Endothelial cell of umbilical vein (primary cell): ENCODE measurements around the gene GZF1. TPM values are rescaled to one million over a fixed set of nuclear protein-coding genes. Genes with fewer than 3 reads are reported as not detected.

Experiments used
- BruUV-seq: library from RNA; stranded (reverse); fragments of 400-500 nt; replicated peaks from 2 replicates; lab custom pipeline; 2021; lab: Mats Ljungman, UMichigan
- CTCF ChIA-PET: fragments of 300-600, 350-600 bp; sonication (Branson Sonifier 250); formaldehyde crosslinking; loops from one replicate; lab custom pipeline; 2021; ENCODE audit warnings: antibody characterized with exemption, inconsistent platforms; lab: Charles Lee
- POLR2A ChIA-PET: fragments of 300-600, 350-600 bp; sonication (Branson Sonifier 250); formaldehyde crosslinking; loops from one replicate; lab custom pipeline; 2021; ENCODE audit warnings: antibody characterized with exemption, inconsistent platforms; lab: Charles Lee
- DNase-seq: peaks from one replicate; pipeline ENCODE4 v3.0.0-alpha.2; 2011; ENCODE audit warnings: low read depth, low spot score
- FAIRE-seq: peaks from 2 replicates; lab custom pipeline; 2011; peaks lifted over from hg19 to GRCh38; lab: Jason Lieb, UNC
- H2AFZ ChIP-seq: 2 replicates; pipeline ENCODE4 v1.6.0; 2012; ENCODE audit warnings: low read depth, low read length, control low read depth, inconsistent platforms
- H3K27ac ChIP-seq: 2 replicates; pipeline ENCODE4 v1.5.1; 2011; ENCODE audit warnings: low read depth, mild to moderate bottlenecking, control low read depth, low read length, moderate library complexity; ENCODE audit not compliant: insufficient read depth
- H3K27me3 ChIP-seq, 2 experiments: 2 replicates each; pipeline versions ENCODE4 v1.6.0 to v1.6.1; 2011; ENCODE audit warnings: low read length in 2 of 2, mixed read lengths in 1 of 2; ENCODE audit not compliant: control insufficient read depth in 2 of 2, insufficient read depth in 2 of 2
- H3K36me3 ChIP-seq, 2 experiments: 2 replicates in 1 of 2; 3 replicates in 1 of 2; pipeline ENCODE4 v1.5.1; 2011; ENCODE audit warnings: low read length in 2 of 2, mild to moderate bottlenecking in 1 of 2, moderate library complexity in 1 of 2; ENCODE audit not compliant: control insufficient read depth in 2 of 2, insufficient read depth in 2 of 2; ENCODE audit errors: extremely low read depth in 1 of 2
- H3K4me1 ChIP-seq: 3 replicates; pipeline ENCODE4 v1.5.1; 2011; ENCODE audit warnings: mild to moderate bottlenecking, low read length; ENCODE audit not compliant: control insufficient read depth, insufficient read depth; ENCODE audit errors: extremely low read depth
- H3K4me2 ChIP-seq: 2 replicates; pipeline ENCODE4 v1.6.1; 2011; ENCODE audit warnings: low read length, control low read depth, mixed read lengths; ENCODE audit not compliant: insufficient read depth
- H3K4me3 ChIP-seq, 3 experiments: fragments of 200-600 bp in 1 of 3; sonication (generic), shearing (Covaris generic) in 1 of 3; replicated peaks in 1 of 3; 2 replicates each; pipeline ENCODE4 v1.5.1; 2011 to 2016; ENCODE audit warnings: control low read depth in 3 of 3, low read length in 3 of 3, mild to moderate bottlenecking in 2 of 3, inconsistent platforms in 1 of 3, low read depth in 1 of 3, moderate library complexity in 1 of 3; ENCODE audit not compliant: insufficient read depth in 1 of 3
- H3K79me2 ChIP-seq: 2 replicates; pipeline ENCODE4 v1.6.0; 2012; ENCODE audit warnings: low read length, inconsistent platforms; ENCODE audit not compliant: control insufficient read depth, insufficient read depth
- H3K9ac ChIP-seq: replicated peaks from 2 replicates; pipeline ENCODE3; 2011; ENCODE audit warnings: low read length, control low read depth; ENCODE audit not compliant: insufficient read depth; ENCODE audit errors: extremely low read depth
- H3K9me1 ChIP-seq: replicated peaks from 3 replicates; pipeline ENCODE4 v1.6.0; 2011; ENCODE audit warnings: mild to moderate bottlenecking, low read length; ENCODE audit not compliant: control insufficient read depth, insufficient read depth; ENCODE audit errors: extremely low read depth
- H3K9me3 ChIP-seq: replicated peaks from 2 replicates; pipeline ENCODE4 v1.5.1; 2012; ENCODE audit warnings: low read length, inconsistent platforms; ENCODE audit not compliant: control insufficient read depth, insufficient read depth
- H4K20me1 ChIP-seq: replicated peaks from 2 replicates; pipeline ENCODE3; 2011; ENCODE audit warnings: mild to moderate bottlenecking, low read length; ENCODE audit not compliant: control insufficient read depth, insufficient read depth; ENCODE audit errors: extremely low read depth
- FOS ChIP-seq: IDR thresholded peaks from 2 replicates; pipeline ENCODE4 v1.6.1; 2011; ENCODE audit warnings: mild to moderate bottlenecking, low read length, moderate library complexity, borderline replicate concordance; ENCODE audit not compliant: insufficient read depth
- JUN ChIP-seq: IDR thresholded peaks from 2 replicates; pipeline ENCODE4 v1.6.1; 2011; ENCODE audit warnings: borderline replicate concordance, low read depth; ENCODE audit not compliant: insufficient read length, insufficient read depth
- MYC ChIP-seq: IDR thresholded peaks from one replicate; pipeline ENCODE4 v1.6.1; 2011; ENCODE audit warnings: mild to moderate bottlenecking, low read depth, low read length
- POLR2A ChIP-seq: IDR thresholded peaks from 2 replicates; pipeline ENCODE4 v1.6.1; 2012; ENCODE audit warnings: low read depth, mild to moderate bottlenecking, control low read depth, low read length
- POLR2AphosphoS5 ChIP-seq: IDR thresholded peaks from 2 replicates; pipeline ENCODE4 v1.6.1; 2012; ENCODE audit warnings: low read depth, mild to moderate bottlenecking, control low read depth, low read length, moderate library complexity; ENCODE audit not compliant: insufficient read depth
- dilution Hi-C: fragments of 300-500 bp; cut with MboI; formaldehyde crosslinking; loops from one replicate; pipeline ENCODE4 v1.15.0; 2019; ENCODE audit warnings: low sequenced_read_pairs; ENCODE audit not compliant: extremely low pct_ligation_motif_present
- intact Hi-C: fragments of 100-400 bp; cut with micrococcal nuclease; formaldehyde crosslinking; loops from one replicate; pipeline ENCODE4 v1.10.0; 2022
- polyA plus RNA-seq, 4 experiments: library from polyadenylated mRNA; depleted of rRNA in 3 of 4; stranded (reverse) in 3 of 4; unstranded in 1 of 4; fragments of >200 nt; gene quantifications; 2 replicates each; pipeline versions ENCODE4 v1.2.1 to v1.2.3, GENCODE V29; 2011 to 2012; ENCODE audit warnings: missing spikeins in 1 of 4
- total RNA-seq: library from RNA; stranded (reverse); gene quantifications from 2 replicates; pipeline ENCODE4 v1.2.3, GENCODE V29; 2021
- TF ChIP-seq, protein P1 (sequence below), 2 donors: IDR thresholded peaks; 1 replicate in 1 of 2; 2 replicates in 1 of 2; pipeline ENCODE4 v1.5.1; 2011; ENCODE audit warnings: low read length in 2 of 2, mild to moderate bottlenecking in 2 of 2, moderate library complexity in 2 of 2, control low read depth in 1 of 2, inconsistent platforms in 1 of 2, low read depth in 1 of 2; ENCODE audit not compliant: insufficient read depth in 1 of 2; ENCODE audit errors: extremely low read depth in 1 of 2
- TF ChIP-seq, protein P2 (sequence below): IDR thresholded peaks from 2 replicates; pipeline ENCODE4 v1.6.1; 2011; ENCODE audit not compliant: insufficient read depth, insufficient read length

Gene GZF1
- total and polyA plus RNA-seq, 2 donors (not counting 3 experiments of a cell fraction or from before 2014, with no cell fraction given), result 9.7 to 10.0 TPM

DNA sequence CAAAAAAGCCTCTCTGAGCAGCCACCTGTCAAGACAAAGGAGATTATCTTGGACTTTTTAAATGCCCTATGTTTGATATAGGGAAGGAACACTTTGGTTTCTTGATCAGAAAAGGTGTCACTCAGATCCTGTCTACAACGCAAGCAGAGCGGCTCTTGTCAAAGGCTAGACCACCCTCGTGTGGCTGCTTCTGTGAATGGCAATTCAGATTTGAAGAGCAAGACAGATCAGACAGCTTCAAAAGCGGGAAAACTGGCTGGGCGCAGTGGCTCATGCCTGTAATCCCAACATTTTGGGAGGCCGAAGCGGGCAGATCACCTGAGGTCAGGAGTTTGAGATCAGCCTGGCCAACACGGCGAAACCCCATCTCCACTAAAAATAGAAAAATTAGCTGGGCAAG is 21.5 kb upstream of the GZF1 start:
- Histone ChIP-seq H3K9me1 (no peaks in the 10 kb centered on the region), H3K27me3 (peaks cover 2 to 3% of the 10 kb centered on the region in 2 experiments), H3K9me3 (no peaks in the 10 kb centered on the region), H4K20me1 (no peaks in the 10 kb centered on the region), H3K79me2 (no peaks in the 10 kb centered on the region), H3K4me1 (no peaks in the 10 kb centered on the region), H2AFZ (no peak overlapping the region), H3K4me3 (no peak overlapping the region), H3K36me3 (no peaks in the 10 kb centered on the region), H3K4me2 (no peak overlapping the region), H3K9ac (no peak overlapping the region), H3K27ac (no peak overlapping the region)
- TF ChIP-seq, protein P1, sequence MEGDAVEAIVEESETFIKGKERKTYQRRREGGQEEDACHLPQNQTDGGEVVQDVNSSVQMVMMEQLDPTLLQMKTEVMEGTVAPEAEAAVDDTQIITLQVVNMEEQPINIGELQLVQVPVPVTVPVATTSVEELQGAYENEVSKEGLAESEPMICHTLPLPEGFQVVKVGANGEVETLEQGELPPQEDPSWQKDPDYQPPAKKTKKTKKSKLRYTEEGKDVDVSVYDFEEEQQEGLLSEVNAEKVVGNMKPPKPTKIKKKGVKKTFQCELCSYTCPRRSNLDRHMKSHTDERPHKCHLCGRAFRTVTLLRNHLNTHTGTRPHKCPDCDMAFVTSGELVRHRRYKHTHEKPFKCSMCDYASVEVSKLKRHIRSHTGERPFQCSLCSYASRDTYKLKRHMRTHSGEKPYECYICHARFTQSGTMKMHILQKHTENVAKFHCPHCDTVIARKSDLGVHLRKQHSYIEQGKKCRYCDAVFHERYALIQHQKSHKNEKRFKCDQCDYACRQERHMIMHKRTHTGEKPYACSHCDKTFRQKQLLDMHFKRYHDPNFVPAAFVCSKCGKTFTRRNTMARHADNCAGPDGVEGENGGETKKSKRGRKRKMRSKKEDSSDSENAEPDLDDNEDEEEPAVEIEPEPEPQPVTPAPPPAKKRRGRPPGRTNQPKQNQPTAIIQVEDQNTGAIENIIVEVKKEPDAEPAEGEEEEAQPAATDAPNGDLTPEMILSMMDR (IDR thresholded peaks at IDR 0.05; ENCODE audit: extremely low read depth in 1 of 2, insufficient read depth in 1 of 2, low read depth in 1 of 2, low read length in 2 of 2), result peak; percentile 64 to 71
- TF ChIP-seq MYC, result no peak
- BruUV-seq, result no TSS peak
- dilution Hi-C loops, result no loop called here
- CTCF ChIA-PET, result interaction anchor here (0.5 to 8.8 kb wide), 72 partner anchors 9 to 1006 kb away, joined by 3 to 222 read pairs (median 5); partner anchors contain the start of genes CD93, NXT1 and THBD
- intact Hi-C loops, result loop anchor here (1.0 kb wide), 5 partner anchors 95 to 1001 kb away; no protein-coding TSS in a partner anchor
- POLR2A ChIA-PET, result interaction anchor here (0.7 to 2.6 kb wide), 2 partner anchors 15 to 289 kb away, joined by 6 to 8 read pairs; no protein-coding TSS in a partner anchor
- DNase-seq, result peak; percentile 84
- peak; percentile 93 for FAIRE-seq

- TF ChIP-seq JUN (no peak), POLR2A (no peak), FOS (no peak), POLR2AphosphoS5 (no peak)
- TF ChIP-seq, protein P2, sequence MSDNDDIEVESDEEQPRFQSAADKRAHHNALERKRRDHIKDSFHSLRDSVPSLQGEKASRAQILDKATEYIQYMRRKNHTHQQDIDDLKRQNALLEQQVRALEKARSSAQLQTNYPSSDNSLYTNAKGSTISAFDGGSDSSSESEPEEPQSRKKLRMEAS, result no peak
- dilution Hi-C loops (no loop called here), intact Hi-C loops (no loop called here)
- Histone ChIP-seq H3K9me3 (no peaks in the 10 kb centered on the region), H3K4me1 (no peaks in the 10 kb centered on the region), H3K27me3 (peaks cover 2 to 3% of the 10 kb centered on the region in 2 experiments), H3K4me2 (no peak overlapping the region), H3K9me1 (no peaks in the 10 kb centered on the region), H2AFZ (no peak overlapping the region), H3K4me3 (no peak overlapping the region), H3K79me2 (no peaks in the 10 kb centered on the region), H3K36me3 (no peaks in the 10 kb centered on the region), H3K9ac (no peak overlapping the region), H4K20me1 (no peaks in the 10 kb centered on the region), H3K27ac (no peak overlapping the region)
- ChIA-PET CTCF (interaction anchor here (0.5 to 8.8 kb wide), 74 partner anchors 8 to 1007 kb away, joined by 3 to 222 read pairs (median 5); partner anchors contain the start of genes CD93, NXT1 and THBD), POLR2A (interaction anchor here (0.6 to 2.6 kb wide), 3 partner anchors 14 to 1066 kb away, joined by 4 to 8 read pairs (median 6); no protein-coding TSS in a partner anchor)
- DNase-seq (no peak), FAIRE-seq (no peak)
- no TSS peak for BruUV-seq
These were observed 20.9 kb upstream of the GZF1 start for GRCh38 chr20:23341073-23341472.
